Smooth muscle cell (in vitro differentiated cells): ENCODE data around the gene MRAP2. TPM values are rescaled to one million over a fixed set of nuclear protein-coding genes. Genes with fewer than 3 reads are reported as not detected.
"Not testable (repeated sequence)": the region's sequence is repeated elsewhere in the genome, so short reads cannot be mapped to it uniquely, and the experiment has no call there.

Experiments used
- DNase-seq: peaks from one replicate; lab custom pipeline; 2025; ENCODE audit not compliant: unreplicated experiment; lab: John Stamatoyannopoulos, UW
- H2AFZ ChIP-seq: fragments of 200-600 bp; sonication (generic); 2 replicates; pipeline ENCODE4 v1.6.0; 2016; ENCODE audit warnings: antibody characterized with exemption, low read depth, mild to moderate bottlenecking
- H3F3A ChIP-seq: fragments of 200-600 bp; sonication (generic); 2 replicates; pipeline ENCODE4 v1.6.0; 2017; ENCODE audit warnings: antibody characterized with exemption, low read depth
- H3K27ac ChIP-seq: fragments of 200-600 bp; sonication (generic); 2 replicates; pipeline ENCODE4 v1.5.1; 2016; ENCODE audit warnings: low read depth, mild to moderate bottlenecking
- H3K27me3 ChIP-seq: fragments of 200-600 bp; sonication (generic); 2 replicates; pipeline ENCODE4 v1.6.1; 2016; ENCODE audit warnings: low read depth, mild to moderate bottlenecking
- H3K36me3 ChIP-seq: fragments of 200-600 bp; sonication (generic); 2 replicates; pipeline ENCODE4 v1.5.1; 2016; ENCODE audit warnings: low read depth
- H3K4me1 ChIP-seq: fragments of 200-600 bp; sonication (generic); 2 replicates; pipeline ENCODE4 v1.5.1; 2016; ENCODE audit warnings: low read depth
- H3K4me2 ChIP-seq: fragments of 200-600 bp; sonication (generic); 2 replicates; pipeline ENCODE4 v1.6.0; 2016; ENCODE audit warnings: mild to moderate bottlenecking
- H3K4me3 ChIP-seq: fragments of 200-600 bp; sonication (generic); 2 replicates; pipeline ENCODE4 v1.5.1; 2016; ENCODE audit warnings: mild to moderate bottlenecking
- H3K79me2 ChIP-seq: fragments of 200-600 bp; sonication (generic); 2 replicates; pipeline ENCODE4 v1.6.0; 2016; ENCODE audit warnings: low read depth, mild to moderate bottlenecking
- H3K9ac ChIP-seq: fragments of 200-600 bp; sonication (generic); 2 replicates; pipeline ENCODE4 v1.6.0; 2016; ENCODE audit warnings: low read depth
- H3K9me3 ChIP-seq: fragments of 200-600 bp; sonication (generic); replicated peaks from 2 replicates; pipeline ENCODE4 v1.5.1; 2016; ENCODE audit warnings: low read depth
- H4K20me1 ChIP-seq: fragments of 200-600 bp; sonication (generic); 2 replicates; pipeline ENCODE4 v1.6.0; 2016; ENCODE audit warnings: low read depth
- WGBS: methylation state at CpG from one replicate; pipeline ENCODE4 v1.1.7; 2016; ENCODE audit warnings: low lambda C conversion rate; 5-methylcytosine and 5-hydroxymethylcytosine counted together
- polyA plus RNA-seq: library from polyadenylated mRNA; unstranded; fragments of >200 nt; fragmentation: Nextera tagmentation; extraction: Ambion mirVana; gene quantifications from 2 replicates; pipeline ENCODE4 v1.2.1, GENCODE V29; 2016
- total RNA-seq: library from RNA; depleted of rRNA; stranded (reverse); fragments of >200 nt; gene quantifications from 2 replicates; pipeline ENCODE4 v1.2.3, GENCODE V29; 2014
- TF ChIP-seq, protein P1 (sequence below): fragments of 200-600 bp; sonication (generic); IDR thresholded peaks from 2 replicates; pipeline ENCODE4 v1.5.1; 2017; ENCODE audit warnings: borderline replicate concordance, mild to moderate bottlenecking, antibody characterized with exemption; ENCODE audit not compliant: insufficient read depth, poor library complexity, severe bottlenecking

MRAP2 gene
- total and polyA plus RNA-seq, 2 experiments from 2014 or later = 15.0 to 20.5 TPM

- H3K4me1 ChIP-seq = no peaks in the 10 kb centered on the region
- TF ChIP-seq, protein P1, sequence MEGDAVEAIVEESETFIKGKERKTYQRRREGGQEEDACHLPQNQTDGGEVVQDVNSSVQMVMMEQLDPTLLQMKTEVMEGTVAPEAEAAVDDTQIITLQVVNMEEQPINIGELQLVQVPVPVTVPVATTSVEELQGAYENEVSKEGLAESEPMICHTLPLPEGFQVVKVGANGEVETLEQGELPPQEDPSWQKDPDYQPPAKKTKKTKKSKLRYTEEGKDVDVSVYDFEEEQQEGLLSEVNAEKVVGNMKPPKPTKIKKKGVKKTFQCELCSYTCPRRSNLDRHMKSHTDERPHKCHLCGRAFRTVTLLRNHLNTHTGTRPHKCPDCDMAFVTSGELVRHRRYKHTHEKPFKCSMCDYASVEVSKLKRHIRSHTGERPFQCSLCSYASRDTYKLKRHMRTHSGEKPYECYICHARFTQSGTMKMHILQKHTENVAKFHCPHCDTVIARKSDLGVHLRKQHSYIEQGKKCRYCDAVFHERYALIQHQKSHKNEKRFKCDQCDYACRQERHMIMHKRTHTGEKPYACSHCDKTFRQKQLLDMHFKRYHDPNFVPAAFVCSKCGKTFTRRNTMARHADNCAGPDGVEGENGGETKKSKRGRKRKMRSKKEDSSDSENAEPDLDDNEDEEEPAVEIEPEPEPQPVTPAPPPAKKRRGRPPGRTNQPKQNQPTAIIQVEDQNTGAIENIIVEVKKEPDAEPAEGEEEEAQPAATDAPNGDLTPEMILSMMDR = no peak
- H3K36me3 ChIP-seq = peaks cover 4% of the 10 kb centered on the region
- no peaks in the 10 kb centered on the region for H4K20me1 ChIP-seq
- no peak for DNase-seq
- no peaks in the 10 kb centered on the region for H3K27me3 ChIP-seq
- H3K27ac ChIP-seq = no peak overlapping the region
- WGBS = 97% methylated on average over 2 of the region's 2 CpGs
- no peak overlapping the region for H3K9ac ChIP-seq
- H2AFZ ChIP-seq = no peak overlapping the region
- no peak overlapping the region for H3K4me2 ChIP-seq
- no peak overlapping the region for H3K4me3 ChIP-seq
- H3K9me3 ChIP-seq = no peaks in the 10 kb centered on the region
- no peaks in the 10 kb centered on the region for H3K79me2 ChIP-seq
- H3F3A ChIP-seq = no peaks in the 10 kb centered on the region
Measured at GRCh38 chr6:84123186-84123585, 89.6 kb downstream of the MRAP2 start.

- not testable (repeated sequence) for H3K27me3 ChIP-seq, H3K36me3 ChIP-seq, H3F3A ChIP-seq, DNase-seq, H3K27ac ChIP-seq, H3K9ac ChIP-seq, H3K79me2 ChIP-seq, H3K9me3 ChIP-seq, H3K4me1 ChIP-seq, H3K4me2 ChIP-seq, H4K20me1 ChIP-seq, H2AFZ ChIP-seq, H3K4me3 ChIP-seq
- WGBS = 96% methylated on average over 1 of the region's 1 CpG
Measured at GRCh38 chr6:84129588-84129987, 96.0 kb downstream of the MRAP2 start.

DNA sequence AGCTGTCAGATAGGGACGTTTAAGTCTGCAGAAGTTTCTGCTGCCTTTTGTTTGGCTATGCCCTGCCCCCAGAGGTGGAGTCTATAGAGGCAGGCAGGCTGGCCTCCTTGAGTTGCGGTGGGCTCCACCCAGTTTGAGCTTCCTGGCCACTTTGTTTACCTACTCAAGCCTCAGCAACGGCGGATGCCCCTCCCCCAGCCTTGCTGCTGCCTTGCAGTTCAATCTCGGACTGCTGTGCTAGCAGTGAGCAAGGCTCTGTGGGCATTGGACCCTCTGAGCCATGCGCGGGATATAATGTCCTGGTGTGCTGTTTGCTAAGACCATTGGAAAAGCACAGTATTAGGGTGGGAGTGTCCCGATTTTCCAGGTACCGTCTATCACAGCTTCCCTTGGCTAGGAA lies 99.8 kb downstream of the MRAP2 start:
- not testable (repeated sequence) for H3K27me3 ChIP-seq, H3K4me1 ChIP-seq, H3K9me3 ChIP-seq, H3K4me3 ChIP-seq, H3K9ac ChIP-seq, H2AFZ ChIP-seq, H3K36me3 ChIP-seq, DNase-seq, H4K20me1 ChIP-seq, H3K4me2 ChIP-seq, H3K79me2 ChIP-seq, H3K27ac ChIP-seq, H3F3A ChIP-seq
- whole genome bisulfite sequencing = 98% methylated on average over 8 of the region's 9 CpGs

GRCh38 chr6:84135291-84135690 lies 101.7 kb downstream of the MRAP2 start:
- Histone ChIP-seq H3K36me3 (peaks cover 4% of the 10 kb centered on the region), H3K4me1 (no peaks in the 10 kb centered on the region), H3K9ac (no peak overlapping the region), H3K27ac (no peak overlapping the region), H3K27me3 (no peaks in the 10 kb centered on the region), H3K4me2 (no peak overlapping the region), H3F3A (no peaks in the 10 kb centered on the region), H2AFZ (no peak overlapping the region), H3K79me2 (no peaks in the 10 kb centered on the region), H4K20me1 (no peaks in the 10 kb centered on the region), H3K9me3 (no peaks in the 10 kb centered on the region), H3K4me3 (no peak overlapping the region)
- DNase-seq = no peak
- WGBS = 58% methylated on average over 5 of the region's 5 CpGs
- TF ChIP-seq, protein P1 = no peak
